ENCODE data around the gene CSNK2A2.

The CSNK2A2 gene

DNA sequence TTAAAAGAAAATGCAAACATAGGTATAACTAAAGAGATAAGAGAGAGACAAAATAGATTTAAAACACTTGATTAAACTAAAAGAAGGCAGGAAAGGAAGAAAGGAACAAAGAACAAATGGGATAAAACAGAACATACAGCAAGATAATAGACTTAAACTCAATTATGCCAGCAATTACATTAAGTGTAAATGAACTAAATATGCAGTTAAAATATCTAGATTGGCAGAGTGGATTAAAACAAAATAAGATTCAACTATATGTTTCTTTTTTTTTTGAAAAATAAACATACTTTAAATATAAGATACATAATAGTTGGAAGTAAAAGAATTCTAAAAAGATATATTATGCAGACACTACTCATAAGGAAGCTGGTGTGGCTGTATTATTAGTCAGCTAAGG, 59.1 kb downstream of the CSNK2A2 start:
- DNase-seq (ENCODE audit: low spot score): no peak

DNA sequence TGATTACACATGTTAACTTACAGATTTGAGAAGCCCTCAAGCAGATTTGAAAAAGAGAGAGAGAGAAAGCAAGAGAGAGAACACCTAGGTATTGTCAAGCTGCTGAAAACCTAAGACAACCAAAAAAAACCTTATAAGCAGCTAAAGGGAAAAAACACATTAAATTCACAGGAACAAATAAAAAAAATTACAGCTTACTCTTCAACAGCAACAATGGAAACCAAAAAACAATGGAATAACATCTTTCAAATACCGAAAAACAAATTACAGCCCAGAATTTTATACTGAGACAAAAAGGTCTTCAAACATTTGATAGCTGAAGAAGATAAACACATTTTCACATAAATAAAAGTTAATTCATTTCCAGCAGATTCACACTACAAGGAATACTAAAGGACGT, 60.3 kb downstream of the CSNK2A2 start:
- DNase-seq (ENCODE audit: low spot score): no peak

DNA sequence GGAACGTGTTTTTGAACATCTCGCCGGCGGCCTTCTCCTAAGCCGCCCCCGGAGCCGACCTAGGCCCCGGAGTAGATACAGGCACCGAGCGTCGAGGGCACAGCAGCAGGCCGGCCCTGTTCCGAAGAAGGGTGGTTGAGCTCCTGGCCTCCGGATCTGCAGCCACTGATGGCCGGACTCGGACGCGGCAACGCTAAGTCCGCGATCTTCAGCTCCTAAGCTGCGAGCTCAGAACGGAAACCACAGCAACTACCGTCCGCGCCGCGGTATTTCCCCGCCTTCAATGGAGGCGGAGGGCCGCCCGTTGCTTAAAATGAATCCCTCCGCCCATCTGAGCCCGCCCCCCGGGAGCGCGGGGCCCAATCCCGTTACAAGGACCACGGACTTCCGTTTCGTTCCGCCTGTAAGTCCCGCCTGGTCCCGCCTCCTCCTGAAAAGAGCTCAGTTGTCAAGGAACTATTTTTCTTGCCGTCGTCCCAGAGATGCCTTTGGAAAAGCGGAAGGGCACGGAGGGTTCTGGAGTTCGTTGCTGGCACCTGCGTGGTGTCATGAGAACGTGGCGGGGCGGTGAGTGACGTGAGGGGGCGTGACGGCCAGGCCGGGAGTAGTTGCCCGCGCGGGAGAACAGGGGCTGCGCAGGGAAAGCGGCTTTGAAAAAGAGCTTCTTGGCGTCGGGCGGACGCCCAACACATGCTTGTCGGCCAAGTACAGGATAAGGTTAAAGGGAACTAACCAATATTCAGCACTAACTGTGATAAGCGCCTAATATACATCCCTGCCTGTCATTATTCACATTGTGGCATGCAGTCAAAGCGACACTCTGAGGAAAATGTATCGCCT, 68.6 kb downstream of the CSNK2A2 start, which contains the start of gene CFAP20:
TSS of gene CFAP20 (minus strand) at position 285 of the 840 bp plus-strand sequence. CDS start at position 19, 266 bp downstream.
- peak; percentile 90 for DNase-seq (ENCODE audit: low spot score)

GRCh38 chr16:58128711-58129096, 69.2 kb downstream of the CSNK2A2 start:
- peak; percentile 40 for DNase-seq (ENCODE audit: low spot score)

GRCh38 chr16:58128181-58128631, 69.7 kb downstream of the CSNK2A2 start:
- DNase-seq (ENCODE audit: low spot score): no peak

DNA sequence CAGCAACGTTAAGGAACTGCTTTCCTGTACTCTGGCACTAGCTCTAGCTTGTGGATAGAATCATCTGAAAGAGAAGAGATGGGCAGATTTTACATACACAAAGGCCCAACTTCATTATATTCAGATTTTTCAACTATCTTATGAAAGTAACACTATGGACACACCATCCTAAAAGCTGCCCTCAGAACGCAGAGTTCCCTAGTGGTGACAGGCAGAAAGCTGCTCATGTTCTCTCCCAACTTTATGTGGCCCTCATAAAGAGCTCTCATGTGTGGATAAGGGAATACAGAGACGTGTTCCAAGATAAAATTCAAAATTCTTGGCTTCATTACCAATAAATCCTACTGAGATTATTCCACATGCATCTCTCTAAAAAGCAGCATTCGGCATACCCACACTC, 70.3 kb downstream of the CSNK2A2 start:
- no peak for DNase-seq (ENCODE audit: low spot score)

GRCh38 chr16:58127033-58127556, 70.8 kb downstream of the CSNK2A2 start:
- no peak for DNase-seq (ENCODE audit: low spot score)

DNA sequence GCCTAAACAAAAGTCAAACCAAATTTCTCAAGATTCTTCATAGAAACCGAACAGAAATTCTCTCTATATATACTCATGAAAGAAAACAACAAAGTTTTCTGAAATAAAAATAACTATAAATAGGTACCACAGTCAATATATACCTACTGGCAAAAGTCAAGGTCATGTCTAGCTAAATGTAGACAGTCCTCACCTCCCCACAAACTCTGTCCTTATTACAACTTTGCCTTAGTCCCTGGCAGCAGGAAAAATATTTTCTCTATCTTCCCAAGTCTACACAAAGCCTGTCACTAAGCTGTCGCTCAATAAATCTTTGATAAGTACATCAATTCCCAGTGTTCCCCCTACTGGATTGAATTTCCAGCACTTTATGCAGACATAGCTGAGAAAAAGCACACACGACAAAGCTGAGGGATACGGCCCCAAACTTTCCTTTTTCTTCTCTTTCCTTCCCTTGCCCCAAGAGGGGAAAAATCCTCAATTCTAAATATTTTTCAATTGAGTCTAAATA, 71.4 kb downstream of the CSNK2A2 start:
- DNase-seq (ENCODE audit: low spot score): no peak

GRCh38 chr16:58125781-58126335, 72.0 kb downstream of the CSNK2A2 start:
- DNase-seq (ENCODE audit: low spot score): no peak

GRCh38 chr16:58125041-58125440, 72.9 kb downstream of the CSNK2A2 start:
- DNase-seq (ENCODE audit: low spot score): no peak

- no peak for DNase-seq (ENCODE audit: low spot score)
These were observed 73.3 kb downstream of the CSNK2A2 start for GRCh38 chr16:58124601-58124915.

GRCh38 chr16:58123896-58124600, 73.9 kb downstream of the CSNK2A2 start:
- DNase-seq (ENCODE audit: low spot score): no peak

GRCh38 chr16:58121132-58121531, 76.8 kb downstream of the CSNK2A2 start:
- no peak for DNase-seq (ENCODE audit: low spot score)

DNA sequence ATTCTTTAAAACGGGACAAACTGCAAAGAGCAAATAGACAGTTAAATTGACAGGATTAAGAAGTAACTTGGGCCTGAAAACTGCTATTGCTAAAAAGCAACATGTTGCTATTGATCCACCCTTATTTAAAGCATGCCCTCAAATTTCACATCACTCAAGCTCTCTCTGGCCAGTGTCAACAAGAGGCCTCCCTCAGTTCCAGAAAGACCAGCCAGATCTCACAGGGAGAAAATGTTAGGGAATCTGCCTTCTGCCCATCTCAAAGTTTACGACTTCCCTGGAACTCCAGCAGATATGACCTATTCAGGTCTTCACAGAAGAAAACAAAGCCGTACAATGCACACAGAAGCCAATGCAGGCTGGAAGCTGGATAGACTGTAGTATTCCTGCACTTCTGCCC, 77.7 kb downstream of the CSNK2A2 start:
- no peak for DNase-seq (ENCODE audit: low spot score)

DNA sequence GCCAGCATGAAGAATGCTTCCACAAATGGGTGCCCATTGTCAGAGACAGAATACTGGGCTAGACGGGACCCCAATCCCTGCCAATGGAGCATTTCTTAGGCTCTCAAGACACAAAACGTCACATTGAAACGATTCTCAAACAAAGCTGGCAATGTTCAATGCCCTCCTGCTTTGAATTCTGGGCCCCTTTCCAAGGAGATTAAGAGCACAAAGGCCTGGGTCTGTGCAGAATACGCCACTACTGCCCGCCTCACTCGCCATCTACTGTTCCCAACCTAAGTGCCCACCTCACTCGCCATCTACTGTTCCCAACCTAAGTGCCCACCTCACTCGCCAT, 78.4 kb downstream of the CSNK2A2 start:
- no peak for DNase-seq (ENCODE audit: low spot score)

GRCh38 chr16:58118801-58119508, 79.0 kb downstream of the CSNK2A2 start:
- no peak for DNase-seq (ENCODE audit: low spot score)

- DNase-seq (ENCODE audit: low spot score): no peak
These were observed 81.4 kb downstream of the CSNK2A2 start for GRCh38 chr16:58116529-58116928.

GRCh38 chr16:58116081-58116480, 81.8 kb downstream of the CSNK2A2 start:
- DNase-seq (ENCODE audit: low spot score): no peak

DNA sequence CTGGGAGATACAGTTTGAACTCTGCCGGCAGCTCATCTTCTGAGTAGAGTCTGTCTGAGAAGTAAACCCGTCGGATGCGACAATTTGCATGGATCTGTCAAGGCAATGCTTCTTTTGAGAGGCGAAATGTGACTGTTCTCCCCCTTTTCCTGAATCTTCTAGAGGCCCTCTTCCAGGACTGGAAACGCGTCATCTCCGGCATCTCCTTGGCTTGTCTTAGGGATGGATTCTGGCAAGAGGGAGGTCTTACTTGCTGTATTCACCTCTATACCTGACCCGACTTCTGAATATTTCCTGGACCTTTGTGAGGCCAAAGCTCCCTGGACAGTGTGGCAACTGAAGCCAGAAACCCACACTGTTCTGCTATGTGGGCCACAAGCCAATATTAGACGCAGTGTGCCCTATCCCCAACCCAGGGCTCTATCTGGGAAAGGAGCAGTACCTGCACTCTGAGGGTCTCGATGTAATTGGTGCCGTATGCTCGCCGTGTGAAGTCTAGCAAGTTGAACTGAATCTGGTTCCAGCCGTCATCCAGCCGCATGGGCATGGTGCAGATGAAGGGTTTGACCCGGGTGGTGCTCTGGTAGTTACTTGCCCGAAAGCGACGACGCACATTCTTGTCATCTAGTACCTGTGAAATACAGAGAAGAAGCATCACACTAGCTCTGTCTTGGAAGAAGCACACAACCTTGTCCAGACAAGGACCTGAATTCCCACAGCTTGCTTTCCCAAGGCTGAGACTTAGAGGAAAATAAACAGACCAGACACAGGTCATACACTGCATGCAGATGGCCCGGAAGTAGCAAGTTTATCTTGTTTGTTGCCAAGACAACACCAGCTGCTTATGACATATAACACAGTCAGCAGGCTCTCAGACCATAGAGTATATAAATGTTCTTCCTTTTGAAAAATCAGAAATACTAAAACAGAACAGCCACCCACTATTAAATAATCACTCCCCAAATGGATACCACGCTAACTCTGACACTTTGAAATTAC, 82.8 kb downstream of the CSNK2A2 start:
- DNase-seq (ENCODE audit: low spot score): no peak

DNA sequence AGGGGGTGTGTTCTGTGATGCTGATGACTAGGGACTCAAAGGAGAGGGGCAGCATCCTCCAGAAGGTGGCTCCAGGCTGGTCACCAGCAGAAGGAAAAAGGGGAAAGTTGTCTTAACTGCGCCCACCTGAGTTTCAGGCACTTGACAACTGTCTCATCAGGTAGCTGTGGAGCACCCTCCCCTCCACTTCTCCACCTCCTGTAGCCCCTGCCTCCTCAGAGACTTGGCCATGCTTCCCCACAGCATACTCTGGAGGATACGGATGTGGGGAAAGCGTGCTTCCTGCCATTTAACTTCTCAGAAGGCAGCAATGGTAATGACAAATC, 86.6 kb downstream of the CSNK2A2 start:
- DNase-seq (ENCODE audit: low spot score): no peak
